GM21619 (cell line): ENCODE measurements around the gene MTFMT.
A peak's percentile ranks its signal among the peaks of the same experiment; 100 is the strongest.
"Not testable (repeated sequence)": the region's sequence is repeated elsewhere in the genome, so short reads cannot be mapped to it uniquely, and the experiment has no call there.

Source experiments
- ATAC-seq: cut with Tn5 transposase; IDR thresholded peaks from one replicate; pipeline ENCODE4 v1.9.1; 2021; ENCODE audit not compliant: unreplicated experiment

The MTFMT gene

DNA sequence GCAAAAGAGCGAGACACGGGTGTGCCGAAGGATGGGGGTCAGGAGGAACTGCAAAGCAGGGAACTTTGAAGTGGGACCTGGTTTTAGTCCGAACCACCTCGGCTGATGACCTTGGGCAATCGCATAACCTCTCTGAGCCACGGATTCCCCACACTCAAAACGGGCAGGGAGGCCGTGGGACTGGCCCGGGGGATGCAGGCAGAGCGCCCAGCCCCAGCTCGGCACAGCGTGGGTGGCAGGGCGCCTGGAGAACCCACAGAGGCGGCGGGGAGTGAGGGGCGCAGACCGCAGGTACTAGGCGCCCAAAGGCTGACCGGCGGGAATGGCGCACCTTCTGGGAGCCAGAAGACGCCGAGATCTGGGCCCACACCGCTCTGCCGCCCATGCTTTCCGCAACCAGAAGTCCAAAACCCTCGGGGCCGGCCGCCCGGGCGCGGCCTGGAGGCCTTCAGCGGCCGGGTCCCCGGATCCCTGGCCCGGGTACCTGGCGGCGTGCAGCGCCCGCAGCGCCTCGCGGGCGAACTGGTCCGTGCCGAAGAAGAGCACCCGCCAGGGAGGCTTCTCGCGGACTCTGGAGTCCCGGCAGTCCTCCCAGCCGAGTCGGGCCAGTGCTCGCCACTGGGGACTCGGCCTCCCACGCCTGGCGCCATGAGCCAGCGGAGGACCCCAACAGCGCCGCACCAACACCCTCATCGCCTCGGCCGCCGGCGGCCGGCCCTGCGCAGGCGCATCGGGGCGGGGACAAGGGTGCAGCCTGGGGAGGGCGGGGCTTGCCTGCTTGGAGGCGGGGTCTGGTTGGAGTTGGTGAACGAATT is at the start of gene MTFMT:
Gene MTFMT, minus strand, starts transcription at position 719 of the 815 bp plus-strand sequence. Its CDS starts 26 bp downstream, at position 693.
- peak; percentile 75 for ATAC-seq

DNA sequence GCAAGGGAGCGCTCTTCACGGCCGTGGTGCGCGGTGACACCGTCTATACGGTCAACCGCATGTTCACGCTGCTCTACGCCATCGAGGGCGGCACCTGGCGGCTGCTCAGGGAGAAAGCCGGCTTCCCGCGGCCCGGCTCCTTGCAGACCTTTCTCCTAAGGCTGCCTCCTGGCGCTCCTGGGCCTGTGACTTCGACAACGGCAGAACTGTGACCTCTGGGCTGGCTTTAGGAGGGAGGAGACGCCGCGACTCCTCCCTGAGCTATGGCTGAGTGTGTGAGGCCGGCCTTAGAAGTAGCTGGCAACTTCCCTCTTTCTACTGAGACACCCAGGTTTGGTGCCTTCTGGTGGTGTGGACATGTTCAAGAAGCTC is 48.5 kb upstream of the MTFMT start:
- no peak for ATAC-seq

DNA sequence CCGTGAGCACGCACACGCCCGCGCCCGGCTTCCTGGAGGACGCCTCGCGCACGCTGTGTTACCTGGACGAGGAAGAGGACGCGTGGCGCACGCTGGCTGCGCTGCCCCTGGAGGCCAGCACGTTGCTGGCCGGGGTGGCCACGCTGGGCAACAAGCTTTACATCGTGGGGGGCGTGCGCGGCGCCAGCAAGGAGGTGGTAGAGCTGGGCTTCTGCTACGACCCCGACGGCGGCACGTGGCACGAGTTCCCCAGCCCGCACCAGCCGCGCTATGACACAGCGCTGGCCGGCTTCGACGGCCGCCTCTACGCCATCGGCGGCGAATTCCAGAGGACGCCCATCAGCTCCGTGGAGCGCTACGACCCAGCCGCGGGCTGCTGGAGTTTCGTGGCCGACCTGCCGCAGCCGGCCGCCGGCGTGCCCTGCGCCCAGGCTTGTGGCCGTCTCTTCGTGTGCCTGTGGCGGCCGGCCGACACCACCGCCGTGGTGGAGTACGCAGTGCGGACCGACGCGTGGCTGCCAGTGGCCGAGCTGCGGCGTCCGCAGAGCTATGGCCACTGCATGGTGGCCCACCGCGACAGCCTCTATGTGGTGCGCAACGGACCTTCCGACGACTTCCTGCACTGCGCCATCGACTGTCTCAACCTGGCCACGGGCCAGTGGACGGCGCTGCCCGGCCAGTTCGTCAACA is 48.0 kb upstream of the MTFMT start:
- no peak for ATAC-seq

DNA sequence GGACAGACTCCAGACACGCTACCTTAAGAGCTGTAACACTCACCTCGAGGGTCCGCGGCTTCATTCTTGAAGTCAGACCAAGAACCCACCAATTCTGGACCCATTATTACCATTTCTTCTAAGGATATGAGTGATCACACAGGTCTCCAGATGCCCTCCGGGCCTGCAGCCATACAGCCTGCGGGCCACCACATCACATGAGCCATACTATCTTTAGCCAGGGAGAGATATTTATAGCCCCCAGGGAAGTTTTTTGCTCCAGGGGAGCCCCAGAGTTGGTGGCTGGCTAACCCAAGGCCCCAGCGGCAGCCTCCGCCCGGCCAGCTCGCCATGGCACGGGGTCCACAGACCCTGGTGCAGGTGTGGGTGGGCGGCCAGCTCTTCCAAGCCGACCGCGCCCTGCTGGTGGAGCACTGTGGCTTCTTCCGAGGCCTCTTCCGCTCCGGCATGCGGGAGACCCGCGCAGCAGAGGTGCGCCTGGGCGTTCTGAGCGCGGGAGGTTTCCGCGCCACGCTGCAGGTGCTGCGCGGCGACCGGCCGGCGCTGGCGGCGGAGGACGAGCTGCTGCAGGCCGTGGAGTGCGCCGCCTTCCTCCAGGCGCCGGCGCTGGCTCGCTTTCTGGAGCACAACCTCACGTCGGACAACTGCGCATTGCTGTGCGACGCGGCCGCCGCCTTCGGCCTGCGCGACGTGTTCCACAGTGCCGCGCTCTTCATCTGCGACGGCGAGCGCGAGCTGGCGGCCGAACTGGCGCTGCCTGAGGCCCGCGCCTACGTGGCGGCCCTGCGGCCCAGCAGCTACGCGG is 47.2 kb upstream of the MTFMT start, which contains the start of gene KBTBD13:
Gene KBTBD13, plus strand, starts transcription at position 261 of the 805 bp plus-strand sequence. Its CDS starts 70 bp downstream, at position 331.
- no peak for ATAC-seq

DNA sequence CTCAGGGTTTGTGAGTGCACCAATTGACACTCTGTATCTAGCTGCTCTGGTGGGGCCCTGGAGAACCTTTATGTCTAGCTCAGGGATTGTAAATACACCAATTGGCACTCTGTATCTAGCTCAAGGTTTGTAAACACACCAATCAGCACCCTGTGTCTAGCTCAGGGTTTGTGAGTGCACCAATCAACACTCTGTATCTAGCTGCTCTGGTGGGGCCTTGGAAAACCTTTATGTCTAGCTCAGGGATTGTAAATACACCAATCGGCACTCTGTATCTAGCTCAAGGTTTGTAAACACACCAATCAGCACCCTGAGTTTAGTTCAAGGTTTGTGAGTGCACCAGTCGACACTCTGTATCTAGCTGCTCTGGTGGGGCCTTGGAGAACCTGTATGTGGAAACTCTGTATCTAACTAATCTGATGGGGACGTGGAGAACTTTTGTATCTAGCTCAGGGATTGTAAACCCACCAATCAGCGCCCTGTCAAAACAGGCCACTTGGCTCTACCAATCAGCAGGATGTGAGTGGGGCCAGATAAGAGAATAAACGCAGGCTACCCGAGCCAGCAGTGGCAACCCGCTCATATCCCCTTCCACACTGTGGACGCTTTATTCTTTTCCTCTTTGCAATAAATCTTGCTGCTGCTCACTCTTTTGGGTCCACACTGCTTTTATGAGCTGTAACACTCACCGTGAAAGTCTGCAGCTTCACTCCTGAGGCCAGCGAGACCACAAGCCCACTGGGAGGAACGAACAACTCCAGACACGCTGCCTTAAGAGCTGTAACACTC is 46.4 kb upstream of the MTFMT start:
- ATAC-seq = not testable (repeated sequence)

DNA sequence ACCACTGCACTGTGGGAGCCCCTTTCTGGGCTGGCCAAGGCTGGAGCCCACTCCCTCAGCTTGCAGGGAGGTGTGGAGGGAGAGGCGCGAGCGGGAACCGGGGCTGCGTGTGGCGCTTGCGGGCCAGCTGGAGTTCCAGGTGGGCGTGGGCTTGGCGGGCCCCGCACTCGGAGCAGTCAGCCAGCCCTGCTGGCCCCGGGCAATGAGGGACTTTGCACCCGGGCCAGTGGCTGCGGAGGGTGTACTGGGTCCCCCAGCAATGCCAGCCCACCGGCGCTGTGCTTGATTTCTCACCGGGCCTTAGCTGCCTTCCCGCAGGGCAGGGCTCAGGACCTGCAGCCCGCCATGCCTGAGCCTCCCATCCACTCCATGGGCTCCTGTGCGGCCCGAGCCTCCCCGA is 45.5 kb upstream of the MTFMT start:
- not testable (repeated sequence) for ATAC-seq

DNA sequence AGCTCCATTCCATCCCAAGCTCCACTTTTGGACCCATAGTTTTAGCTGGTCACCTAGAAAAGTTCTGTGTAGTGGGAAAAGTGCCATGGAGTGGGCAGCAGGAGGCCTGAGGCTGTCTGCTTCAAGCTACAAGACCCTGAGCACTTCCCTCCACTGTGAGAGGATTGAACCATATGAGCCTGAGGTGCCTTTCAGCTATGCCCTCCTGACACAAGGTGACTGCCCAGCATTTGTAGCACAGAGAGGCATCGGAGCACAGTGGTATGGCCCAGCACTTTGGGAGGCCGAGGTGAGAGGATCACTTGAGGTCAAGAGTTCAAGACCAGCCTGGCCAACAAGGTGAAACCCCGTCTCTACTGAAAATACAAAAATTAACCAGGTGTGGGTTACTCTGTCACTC is 43.2 kb upstream of the MTFMT start:
- no peak for ATAC-seq

DNA sequence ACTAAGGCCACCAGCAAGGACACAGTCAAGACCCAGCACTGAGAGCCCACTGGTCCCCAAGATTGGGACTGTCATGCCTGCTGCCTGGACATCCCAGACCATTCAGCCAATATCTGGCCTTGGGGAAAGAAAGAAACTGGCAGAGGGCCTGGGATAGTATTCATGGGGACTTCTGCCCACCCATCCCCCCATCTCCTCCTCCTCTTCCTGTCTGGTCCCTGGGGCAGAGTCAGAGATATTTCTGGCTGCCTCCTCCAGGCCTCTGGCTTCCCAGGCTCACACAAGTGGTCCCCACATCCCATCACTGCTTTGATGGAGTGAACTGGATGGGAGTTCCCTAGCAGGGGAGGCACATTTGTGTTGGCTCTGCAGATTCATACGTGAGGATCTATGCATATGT is 42.6 kb upstream of the MTFMT start:
- no peak for ATAC-seq

DNA sequence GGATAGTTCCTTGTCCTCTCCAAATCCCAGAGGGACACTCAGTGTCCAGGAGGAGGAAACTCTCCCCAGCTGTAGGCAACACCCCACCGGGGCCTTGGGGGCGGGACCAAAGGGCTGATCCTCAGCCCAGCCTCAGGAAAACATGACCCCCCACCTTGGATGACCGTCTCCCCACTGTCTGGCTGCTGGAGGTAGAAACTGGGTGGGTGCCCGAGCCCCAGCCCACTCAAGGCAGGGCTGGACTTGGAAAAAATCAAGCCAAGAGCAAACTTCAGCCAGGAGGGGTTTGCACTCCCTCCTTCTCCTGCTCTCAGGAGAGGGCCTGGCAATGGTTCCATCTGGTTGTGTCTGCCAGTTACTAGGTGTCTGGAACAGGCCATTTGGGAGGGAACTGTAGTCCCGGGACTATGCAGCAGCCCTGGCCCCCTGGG is 42.0 kb upstream of the MTFMT start:
- ATAC-seq = no peak

DNA sequence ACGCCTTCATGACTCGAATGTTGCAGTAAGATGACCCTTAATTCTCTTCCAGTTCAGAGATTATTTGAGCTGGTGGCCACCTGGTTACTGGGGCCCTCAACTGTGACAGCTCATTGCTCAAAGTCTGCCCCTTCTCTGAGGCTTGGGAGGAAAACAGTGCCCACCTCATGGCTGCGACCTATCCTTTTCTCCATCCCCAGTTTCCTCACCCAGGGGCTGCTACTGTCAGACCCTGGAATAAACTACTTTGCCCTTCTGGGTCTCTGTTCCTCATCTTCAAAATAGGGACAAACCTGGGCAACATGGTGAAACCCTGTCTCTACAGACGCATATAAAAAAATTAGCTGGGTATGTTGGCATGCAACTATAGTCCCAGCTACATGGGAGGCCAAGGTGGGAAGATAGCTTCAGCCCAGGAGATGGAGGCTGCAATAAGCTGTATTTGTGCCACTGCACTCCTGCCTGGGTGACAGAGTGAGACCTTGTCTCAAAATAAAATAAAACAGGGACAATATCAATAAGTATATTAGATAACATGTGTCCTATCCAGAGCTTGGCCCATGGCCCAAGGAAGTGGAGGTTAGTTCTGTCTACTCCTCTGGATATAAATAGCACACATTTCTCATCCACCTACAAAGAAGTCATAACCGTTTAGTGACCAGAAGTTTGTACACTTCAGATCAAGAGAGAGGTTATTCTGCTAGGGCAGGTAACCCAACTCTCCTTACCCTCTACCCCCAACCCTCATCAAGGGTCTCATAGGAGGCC is 40.5 kb upstream of the MTFMT start:
- ATAC-seq = no peak

DNA sequence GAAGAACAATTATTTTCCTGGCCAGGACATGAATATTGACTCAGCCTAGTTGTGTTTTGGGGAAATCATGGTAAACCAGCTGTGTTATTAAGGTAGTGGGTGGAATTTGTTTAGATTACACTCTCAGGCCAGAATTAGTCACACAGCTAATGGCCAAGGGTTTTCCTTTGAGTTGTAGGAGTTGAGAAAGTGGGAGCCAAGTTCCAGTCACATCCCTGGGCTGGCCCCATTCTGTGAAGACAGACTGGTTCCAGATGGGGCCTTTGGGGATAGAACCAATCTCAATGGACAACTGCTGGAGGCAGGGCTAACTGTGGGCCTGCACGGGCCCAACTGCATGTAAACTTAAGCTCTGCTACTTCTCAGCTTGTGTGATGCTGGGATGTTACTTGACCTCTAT is 39.7 kb upstream of the MTFMT start:
- no peak for ATAC-seq

DNA sequence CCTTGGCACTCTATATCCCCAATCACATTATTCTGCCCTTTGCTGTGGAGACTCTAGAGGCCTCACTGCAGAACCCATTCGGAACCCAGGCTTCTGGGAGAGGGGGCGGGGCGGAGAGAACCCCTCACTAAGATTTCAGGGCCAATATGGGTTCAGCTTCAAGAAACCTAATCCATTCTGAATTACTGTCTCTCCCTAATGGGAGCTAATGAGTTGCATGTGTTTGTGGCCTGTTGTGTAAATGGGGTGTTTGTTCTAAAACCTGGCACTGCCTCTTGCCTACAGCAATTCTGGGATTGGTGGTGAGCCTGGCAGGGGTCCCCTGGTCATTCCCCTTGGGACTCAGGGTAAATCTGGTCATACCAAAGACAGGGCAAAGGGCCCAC is 39.0 kb upstream of the MTFMT start:
- ATAC-seq = no peak

DNA sequence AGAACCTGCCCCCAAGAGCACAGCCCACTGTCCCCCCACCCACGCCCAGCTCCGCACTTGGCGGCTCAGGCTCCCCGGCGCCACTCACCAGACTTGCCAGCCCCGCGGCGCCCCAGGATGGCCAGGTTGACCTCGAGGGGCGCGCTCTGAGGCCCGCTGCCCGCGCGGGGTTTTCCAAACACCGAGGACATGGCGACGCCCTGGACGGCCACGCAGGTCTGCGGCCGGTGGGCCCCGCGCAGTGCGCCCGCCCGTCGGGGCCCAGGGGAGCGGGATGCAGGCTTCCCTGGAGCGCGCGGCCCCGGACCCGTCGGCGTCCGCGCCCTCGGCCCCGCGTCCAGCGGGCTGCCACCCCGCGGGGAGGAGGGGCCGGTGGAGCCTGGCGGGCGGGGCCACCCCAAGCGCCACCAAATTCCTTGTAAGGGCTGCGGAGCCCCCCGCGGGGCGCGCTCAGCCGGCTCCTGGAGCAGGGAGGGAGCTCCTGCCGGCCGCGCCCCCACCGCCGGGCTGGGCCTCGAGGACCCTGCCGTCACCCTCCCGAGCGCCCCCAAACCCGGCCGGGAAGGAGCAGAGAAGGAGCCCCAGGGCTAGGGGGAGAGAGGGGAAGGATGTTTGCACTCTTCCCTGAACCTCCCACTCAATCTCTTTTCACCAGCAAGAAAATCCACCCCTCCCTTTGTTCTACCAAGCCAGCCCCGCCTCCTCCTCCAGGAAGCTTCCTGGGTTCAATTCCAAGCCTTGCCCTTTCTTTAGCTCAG is 38.4 kb upstream of the MTFMT start, which contains the start of gene RASL12:
Gene RASL12, minus strand, starts transcription at position 347 of the 758 bp plus-strand sequence. Its CDS starts 156 bp downstream, at position 191.
- ATAC-seq = no peak

DNA sequence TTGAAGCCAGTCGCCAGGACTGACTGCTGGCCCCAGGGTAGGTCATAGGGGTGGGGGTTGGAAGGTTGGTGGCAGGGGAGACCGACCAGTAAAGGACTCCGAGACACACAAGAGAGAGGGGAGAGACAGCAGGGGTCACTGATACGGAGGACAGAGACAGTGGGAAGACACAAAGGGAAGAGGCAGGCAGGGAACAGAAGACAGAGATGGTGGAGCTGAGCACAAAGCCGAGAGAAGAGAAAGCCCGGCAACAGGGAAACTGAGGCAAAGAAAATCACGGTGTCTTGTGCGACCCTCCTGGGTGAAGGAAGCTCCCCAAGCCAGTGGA is 37.8 kb upstream of the MTFMT start:
- ATAC-seq = no peak

DNA sequence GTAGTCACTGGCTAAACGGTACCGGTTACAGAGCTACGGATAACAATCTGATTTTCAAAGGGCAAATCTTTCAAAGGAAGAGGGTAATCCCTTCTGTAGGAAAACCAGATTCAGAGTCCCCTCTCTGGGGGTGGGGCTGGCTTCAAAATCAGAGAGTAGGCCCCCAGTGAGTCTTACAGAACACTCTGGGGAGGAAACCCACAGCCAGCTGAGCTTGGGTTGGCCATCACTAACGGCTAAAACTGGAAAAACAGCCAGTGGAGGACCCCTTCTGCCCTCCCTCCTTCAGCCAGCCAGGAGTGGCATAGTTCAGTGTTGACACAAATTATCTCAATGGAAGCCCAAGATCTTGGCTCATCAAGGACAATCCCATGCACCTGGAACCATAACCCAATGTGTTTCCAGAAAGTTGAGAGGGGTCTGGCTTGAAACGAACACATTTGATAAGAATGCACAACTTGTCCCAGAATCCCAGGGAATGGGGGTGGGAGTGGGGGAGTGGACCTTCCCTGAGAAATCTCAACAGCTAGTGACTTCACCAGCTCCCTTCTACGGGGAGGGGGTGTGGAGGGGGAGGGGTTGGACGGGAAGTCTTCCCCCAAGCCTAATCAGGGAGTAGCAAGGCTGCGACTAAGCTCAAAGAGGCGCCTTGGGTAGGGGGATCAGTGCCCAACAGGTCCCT is 37.3 kb upstream of the MTFMT start:
- no peak for ATAC-seq

DNA sequence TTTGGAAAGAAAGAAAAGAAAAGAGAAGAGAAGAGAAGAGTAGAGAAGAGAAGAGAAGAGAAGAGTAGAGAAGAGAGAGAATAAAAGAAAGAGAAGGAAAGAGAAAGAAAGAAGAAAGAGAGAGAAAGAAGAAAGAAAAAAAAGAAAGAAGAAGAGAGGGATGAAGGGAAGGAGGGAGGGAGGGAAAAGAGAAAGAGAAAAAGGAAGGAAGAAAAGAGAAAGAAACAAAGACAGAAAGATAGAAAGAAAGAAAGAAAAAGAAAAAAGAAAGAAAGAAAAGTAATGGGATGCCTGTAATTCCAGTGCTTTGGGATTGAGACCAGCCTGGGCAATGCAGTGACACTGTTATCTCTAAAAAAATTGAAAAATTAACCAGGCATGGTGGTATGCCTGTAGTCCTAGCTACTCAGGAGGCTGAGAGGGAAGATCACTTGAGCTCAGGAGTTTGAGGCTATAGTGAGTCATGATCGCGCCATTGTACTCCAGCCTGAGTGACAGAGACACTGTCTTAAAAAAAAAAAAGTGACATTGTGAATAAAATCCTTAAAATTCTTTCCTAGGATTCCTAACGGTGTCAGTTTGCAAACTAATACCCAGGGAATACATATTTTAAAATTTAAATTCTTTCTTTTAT is 36.7 kb upstream of the MTFMT start:
- no peak for ATAC-seq

DNA sequence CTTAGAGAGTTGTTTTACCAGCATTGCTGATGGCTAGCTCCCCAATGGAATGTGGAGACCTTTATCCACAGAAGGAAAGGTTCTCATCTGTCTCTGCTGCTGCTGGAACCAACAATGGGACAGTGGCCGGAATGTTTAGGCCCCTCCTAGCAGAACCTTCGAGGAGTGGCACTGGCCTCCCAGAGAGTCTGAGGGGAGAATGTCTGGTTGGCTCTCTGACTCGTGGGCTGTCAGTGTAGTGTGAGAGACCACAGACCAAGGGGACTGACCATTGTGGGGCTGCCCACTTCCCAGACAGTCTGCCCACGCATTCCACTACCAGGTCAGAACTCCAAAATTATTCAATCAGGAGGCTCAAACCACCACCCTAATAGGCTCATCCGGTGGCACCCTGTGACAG is 33.3 kb upstream of the MTFMT start:
- no peak for ATAC-seq

DNA sequence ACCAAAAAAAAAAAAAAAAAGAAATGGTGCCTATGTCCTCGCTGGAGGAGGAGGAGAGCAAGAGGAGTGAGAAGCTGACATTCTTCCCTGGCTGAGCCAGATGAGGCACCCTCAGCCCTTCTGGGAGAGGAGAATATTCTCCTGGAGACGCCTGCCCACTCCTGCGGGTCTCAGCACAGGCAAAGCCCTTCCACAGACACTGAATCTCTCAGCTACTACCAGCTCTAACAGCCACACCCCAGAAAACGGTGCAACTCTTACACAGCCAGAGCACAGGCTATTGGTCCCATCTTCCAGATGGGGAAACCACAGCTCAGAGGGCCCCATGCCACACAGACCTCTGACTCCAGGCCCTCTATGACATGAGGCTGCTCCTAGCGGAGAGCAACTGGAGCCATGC is 32.6 kb upstream of the MTFMT start:
- ATAC-seq = no peak
